ENCODE measurements around the gene DUSP15. TPM values are rescaled to one million over a fixed set of nuclear protein-coding genes. Genes with fewer than 3 reads are reported as not detected.

Gene DUSP15
- total and polyA plus RNA-seq, 2 of the 4 experiments (the other 2 are of a cell fraction): not detected

GRCh38 chr20:31853481-31853880 lies 16.8 kb downstream of the DUSP15 start:
- H4K8ac ChIP-seq (ENCODE audit: low read depth in 2 of 2, low read length in 2 of 2): no peak overlapping the region
- H2BK15ac ChIP-seq (ENCODE audit: low read depth, low read length): no peak overlapping the region
- no peak overlapping the region for H3K4me3 ChIP-seq (ENCODE audit: insufficient read depth, low read depth, low read length)
- no peak overlapping the region for H3K27ac ChIP-seq (ENCODE audit: insufficient read depth, low read length)
- no peak overlapping the region for H2BK120ac ChIP-seq (ENCODE audit: low read depth, low read length)
- no peak overlapping the region for H2BK20ac ChIP-seq (ENCODE audit: low read depth, low read length)
- dilution Hi-C loops (cut with HindIII; ENCODE audit: low sequenced_read_pairs, unreplicated experiment) (no loop called here), intact Hi-C loops (cut with micrococcal nuclease) (loop anchor here (2.0 to 5.0 kb wide), 2 partner anchors 99 to 799 kb away; partner anchors contain the start of gene PDRG1), in situ Hi-C loops (cut with MboI; ENCODE audit: low sequenced_read_pairs) (loop anchor here (10.0 kb wide), 1 partner anchor 101 kb away; the partner anchor contains the start of gene PDRG1)
- no peaks in the 10 kb centered on the region for H3K9me1 ChIP-seq (ENCODE audit: insufficient read depth, low read length)
- H3K18ac ChIP-seq (ENCODE audit: low read depth, low read length): no peak overlapping the region
- H3K27me3 ChIP-seq (ENCODE audit: control insufficient read depth, insufficient read depth, low read length): peaks cover 81% of the 10 kb centered on the region
- no peak overlapping the region for H3K23ac ChIP-seq (ENCODE audit: low read depth, low read length)
- no CpG with 5 or more reads among the region's 7 CpGs for WGBS, 2 experiments (ENCODE audit: extremely low coverage in 2 of 2, insufficient read length in 1 of 2)
- no peak overlapping the region for H3K4ac ChIP-seq (ENCODE audit: low read depth, low read length)
- H3K9me3 ChIP-seq (ENCODE audit: control insufficient read depth, insufficient read depth, low read length): no peaks in the 10 kb centered on the region
- no peak overlapping the region for H2AK5ac ChIP-seq (ENCODE audit: low read depth, low read length)
- H2AK9ac ChIP-seq (replicated peaks; ENCODE audit: low read depth, low read length, poor library complexity): no peak overlapping the region
- H4K20me1 ChIP-seq (ENCODE audit: insufficient read depth, low read length): no peaks in the 10 kb centered on the region; the same call in 1 of the 2 replicates
- no peaks in the 10 kb centered on the region for H3K4me1 ChIP-seq (ENCODE audit: control insufficient read depth, insufficient read depth, low read length)
- BruUV-seq (replicated peaks): no TSS peak
- ChIA-PET CTCF (interaction anchor here (0.7 to 1.7 kb wide), 7 partner anchors 15 to 238 kb away, joined by 4 to 8 read pairs (median 5); partner anchors contain the start of gene PDRG1), POLR2A (ENCODE audit: unreplicated experiment) (no interaction called here)
- H3K36me3 ChIP-seq (ENCODE audit: control insufficient read depth, insufficient read depth, low read length): no peaks in the 10 kb centered on the region
- no peak overlapping the region for H4K5ac ChIP-seq (ENCODE audit: low read depth, low read length)
- no peak overlapping the region for H4K91ac ChIP-seq (ENCODE audit: insufficient read depth, low read depth, low read length)
- H2AFZ ChIP-seq (replicated peaks; ENCODE audit: low read length, poor library complexity): no peak overlapping the region
- no peak overlapping the region for H3K56ac ChIP-seq (ENCODE audit: extremely low read depth, insufficient read depth, low read length)
- no peak for TF ChIP-seq CHD1 (IDR thresholded peaks at IDR 0.05; ENCODE audit: low read depth, low read length)
- no peak for TF ChIP-seq RAD21 (IDR thresholded peaks at IDR 0.05; ENCODE audit: low read length)
- H3K14ac ChIP-seq (replicated peaks; ENCODE audit: low read depth, low read length): no peak overlapping the region
- ATAC-seq (ENCODE audit: low read depth): no peak
- H3K79me1 ChIP-seq (ENCODE audit: low read depth in 1 of 2, low read length in 2 of 2): no peaks in the 10 kb centered on the region
- no peak overlapping the region for H2BK5ac ChIP-seq (ENCODE audit: low read depth, low read length, poor library complexity, severe bottlenecking)
- no peak for DNase-seq
- no peak overlapping the region for H3K9ac ChIP-seq (ENCODE audit: low read depth, low read length)
- no peak overlapping the region for H3K4me2 ChIP-seq (ENCODE audit: low read depth, low read length)
